HG02798 (cell line): ENCODE data around the gene ASAH2B.

ENCODE experiments used
- ATAC-seq: cut with Tn5 transposase; IDR thresholded peaks from one replicate; pipeline ENCODE4 v1.9.1; 2021; ENCODE audit warnings: mild to moderate bottlenecking; ENCODE audit not compliant: unreplicated experiment, poor library complexity

The ASAH2B gene

DNA sequence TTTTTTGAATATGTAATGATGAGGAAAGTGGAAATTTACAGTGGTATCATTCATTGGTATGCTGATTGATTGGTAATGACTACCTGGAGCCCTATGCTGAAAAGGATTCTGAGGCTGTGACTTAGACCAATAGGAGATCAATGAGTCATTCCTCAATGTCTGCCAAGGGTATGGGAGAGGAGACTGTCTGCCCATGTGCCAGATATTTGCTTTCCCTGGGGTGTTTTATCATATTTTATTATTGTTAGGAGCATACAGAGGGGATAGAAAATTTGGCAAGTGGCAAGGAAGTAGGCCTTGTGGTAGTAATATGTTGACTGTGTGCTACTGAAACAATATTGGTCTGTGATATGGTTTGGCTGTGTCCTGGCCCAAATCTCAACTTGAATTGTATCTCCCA, 54.8 kb downstream of the ASAH2B start:
- no peak for ATAC-seq

DNA sequence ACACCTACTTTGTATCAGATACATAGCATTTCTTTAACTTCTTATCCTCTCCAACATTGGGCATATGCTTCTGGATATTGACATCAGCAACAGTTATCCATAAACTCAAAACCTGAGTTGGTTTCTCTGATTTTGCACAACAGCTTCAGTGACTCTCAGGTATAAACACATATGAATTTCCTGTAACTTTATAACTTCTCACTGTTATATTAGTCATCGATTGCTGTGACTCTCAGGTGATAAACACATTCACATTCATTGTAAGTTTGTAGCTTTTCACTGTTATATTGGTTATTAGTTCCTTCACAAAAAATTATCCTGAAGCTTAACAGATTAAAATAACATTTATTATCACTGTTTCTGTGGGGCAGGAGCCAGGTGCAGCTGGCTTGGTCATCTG, 57.0 kb downstream of the ASAH2B start:
- no peak for ATAC-seq

DNA sequence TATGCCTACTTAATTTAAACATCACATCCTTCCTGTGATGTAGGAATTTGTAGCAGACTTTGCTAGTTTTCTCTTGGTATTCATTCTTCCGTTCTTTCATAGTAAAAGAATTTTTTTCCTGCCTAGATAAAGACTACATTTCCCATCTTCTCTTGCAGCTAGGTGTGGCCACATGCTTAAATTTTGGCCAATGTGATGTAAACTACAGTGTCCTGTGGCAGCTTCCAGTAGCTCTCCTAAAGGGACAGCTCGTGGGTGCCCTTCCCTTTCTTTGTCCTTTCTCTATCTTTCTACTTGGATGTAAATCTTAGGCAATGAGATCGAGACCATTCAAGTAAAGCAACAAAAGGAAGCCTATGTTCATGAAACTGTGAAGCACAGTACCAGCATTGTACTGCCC, 58.6 kb downstream of the ASAH2B start:
- ATAC-seq, result no peak

DNA sequence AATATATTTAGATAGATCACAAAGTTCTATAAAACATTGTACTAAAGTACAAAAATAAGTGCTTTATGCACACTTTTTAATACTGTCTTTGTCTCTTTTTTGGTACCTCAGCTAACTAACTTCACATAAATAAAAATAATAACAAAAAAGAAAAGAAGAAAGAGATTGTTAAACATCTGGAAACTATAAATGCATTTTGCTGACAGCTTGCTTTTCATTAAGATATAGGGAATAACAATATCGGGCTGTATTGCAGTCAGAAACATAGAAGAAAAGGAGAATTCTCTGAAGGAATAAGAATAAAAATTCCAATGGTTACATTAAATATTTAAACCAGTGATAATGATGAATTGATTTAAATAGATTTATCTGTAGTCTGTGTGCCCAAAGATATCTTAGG, 59.9 kb downstream of the ASAH2B start:
- ATAC-seq, result no peak

DNA sequence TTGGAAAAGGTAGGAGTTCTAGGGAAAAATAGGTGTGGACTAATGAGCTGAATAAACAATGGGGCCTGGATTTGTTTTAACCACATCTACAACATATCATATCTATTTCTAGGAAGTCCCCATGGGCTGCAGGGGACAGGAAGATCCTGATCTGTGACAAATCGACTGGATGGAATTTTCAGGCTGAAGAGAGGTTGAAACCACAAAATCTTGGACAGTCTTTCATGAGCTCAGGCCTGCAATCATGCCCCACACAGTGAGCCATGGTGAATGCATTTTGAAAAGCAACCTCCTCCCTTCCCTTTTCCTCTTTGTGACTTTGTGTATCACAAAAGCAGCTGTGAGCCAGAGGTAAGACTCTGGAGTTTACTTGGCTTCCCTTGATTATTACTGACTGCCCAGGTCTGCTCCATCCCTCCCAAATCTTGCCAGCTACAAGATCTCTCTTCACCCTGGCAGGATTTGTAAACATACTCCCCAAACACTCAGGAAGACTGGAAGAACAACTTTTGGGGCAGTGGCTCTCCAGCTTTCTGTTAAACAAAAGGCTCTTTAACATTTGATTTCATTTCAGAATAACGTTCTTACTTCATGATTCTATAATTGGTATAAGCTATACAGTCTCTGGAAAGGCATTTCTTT, 66.4 kb downstream of the ASAH2B start:
- ATAC-seq, result no peak

DNA sequence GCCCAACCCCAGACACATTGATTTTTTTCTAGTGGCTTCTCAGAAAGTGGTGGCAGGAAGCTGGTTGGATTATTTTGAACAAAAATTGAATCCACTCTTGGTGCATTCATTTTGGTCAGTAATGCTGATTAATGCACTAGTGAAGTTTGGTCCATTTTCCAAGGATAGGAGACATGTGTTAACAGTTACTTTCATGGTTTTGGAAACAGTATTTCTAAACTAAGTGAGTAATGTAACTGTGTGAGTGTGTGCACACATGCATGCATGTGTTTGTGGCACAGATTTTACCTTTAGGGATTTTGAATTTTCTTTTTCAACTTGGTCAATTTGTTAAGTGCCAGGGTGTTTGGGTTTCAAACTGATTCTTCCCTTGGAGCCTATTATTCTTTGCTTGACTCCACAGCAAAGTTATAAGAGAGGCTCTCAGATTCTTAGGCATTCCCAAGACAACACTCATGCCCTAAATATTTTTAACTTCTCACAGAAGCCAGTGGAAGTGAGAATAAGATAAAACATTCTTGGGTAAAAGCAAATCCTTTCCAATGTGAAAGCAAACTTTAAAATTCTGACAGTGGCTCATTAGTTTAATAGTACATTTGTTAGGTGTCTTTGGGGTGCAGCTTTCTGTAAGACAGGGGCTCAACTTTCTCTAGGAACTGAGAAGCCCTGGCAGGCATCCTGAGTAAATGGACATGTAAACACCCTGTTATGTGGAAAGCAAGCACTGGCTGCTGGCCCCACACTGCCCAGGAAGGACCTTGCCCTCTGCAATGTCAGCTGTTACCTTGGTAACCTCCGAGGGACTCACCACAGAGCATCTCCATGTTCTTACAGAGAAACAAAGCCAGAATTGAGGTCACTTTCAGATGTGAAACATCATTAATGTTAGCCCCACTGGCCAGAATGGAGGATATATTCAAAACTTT, 68.4 kb downstream of the ASAH2B start:
- no peak for ATAC-seq
